CD4-positive, alpha-beta T cell treated with Interferon alpha-2 for 1 hour (primary cell): ENCODE results near the gene CREBBP.
A peak's percentile ranks its signal among the peaks of the same experiment; 100 is the strongest.

ENCODE experiments used
- DNase-seq, 2 donors: peaks; one replicate each; pipeline ENCODE4 v3.0.0-alpha.2; 2020 to 2022

CREBBP gene

DNA sequence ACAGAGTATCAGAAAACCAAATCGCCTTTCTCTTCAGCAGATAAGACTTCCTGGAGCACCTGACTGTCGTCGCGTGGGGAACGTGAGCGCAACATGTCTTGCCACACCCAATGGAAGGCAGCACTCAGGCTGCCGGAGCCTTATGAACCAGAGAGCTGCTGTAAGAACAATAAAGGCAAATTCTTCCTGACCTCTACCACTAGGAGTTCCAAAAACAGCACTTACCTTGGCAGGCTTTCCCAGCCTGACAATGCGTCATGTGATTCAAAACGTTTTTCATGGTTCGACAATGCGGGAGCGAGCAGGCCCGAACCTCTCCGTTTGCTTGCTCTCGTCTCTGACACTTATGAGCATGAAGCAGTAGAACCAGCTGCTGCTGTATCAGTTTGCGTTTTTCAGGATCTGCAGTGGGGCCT lies 87.3 kb downstream of the CREBBP start:
- DNase-seq: no peak

DNA sequence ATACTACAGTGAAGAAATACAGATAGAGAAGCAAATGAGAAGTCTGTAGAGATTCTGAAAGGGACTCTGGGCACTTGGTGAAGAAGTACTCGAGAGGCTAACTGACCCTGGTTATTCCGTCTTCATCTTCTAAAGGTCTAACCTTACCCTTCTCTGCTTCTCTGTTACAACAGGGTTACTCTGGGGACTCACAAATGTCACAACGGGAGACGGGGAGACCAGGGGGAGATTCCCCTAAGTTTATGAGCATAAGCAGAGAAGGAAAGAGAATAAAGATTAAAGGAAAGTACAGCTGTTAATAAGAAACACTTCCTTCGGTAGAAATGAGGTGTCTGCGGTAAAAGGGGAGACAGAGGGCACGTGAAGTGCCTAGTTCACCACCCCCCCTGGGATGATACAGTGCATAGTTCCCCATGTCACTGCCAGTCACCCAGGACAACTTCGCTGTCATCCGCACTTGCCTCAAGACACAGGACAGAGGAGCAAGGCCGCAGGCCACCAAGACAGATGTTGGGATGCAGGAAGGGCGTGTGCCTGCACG lies 88.0 kb downstream of the CREBBP start:
- no peak for DNase-seq

DNA sequence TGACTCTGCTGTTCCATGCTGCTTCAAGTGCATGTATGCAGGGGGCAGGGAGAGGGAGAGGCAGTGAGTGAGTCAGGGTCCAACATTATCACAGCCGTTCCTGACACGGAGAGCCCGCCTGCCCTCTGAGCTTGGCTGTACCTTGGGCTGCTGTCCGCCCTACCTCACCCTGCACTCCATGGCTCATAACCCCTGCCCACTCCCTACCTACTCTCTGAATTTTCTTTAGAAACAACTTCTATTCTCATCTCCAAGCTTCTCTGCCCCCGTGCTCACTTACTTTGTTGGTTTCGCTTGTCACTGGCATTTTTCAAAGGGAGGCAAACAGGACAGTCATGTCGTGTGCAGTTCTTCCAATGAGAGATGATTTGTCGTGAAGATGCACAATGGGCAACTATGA lies 88.8 kb downstream of the CREBBP start:
- no peak for DNase-seq

DNA sequence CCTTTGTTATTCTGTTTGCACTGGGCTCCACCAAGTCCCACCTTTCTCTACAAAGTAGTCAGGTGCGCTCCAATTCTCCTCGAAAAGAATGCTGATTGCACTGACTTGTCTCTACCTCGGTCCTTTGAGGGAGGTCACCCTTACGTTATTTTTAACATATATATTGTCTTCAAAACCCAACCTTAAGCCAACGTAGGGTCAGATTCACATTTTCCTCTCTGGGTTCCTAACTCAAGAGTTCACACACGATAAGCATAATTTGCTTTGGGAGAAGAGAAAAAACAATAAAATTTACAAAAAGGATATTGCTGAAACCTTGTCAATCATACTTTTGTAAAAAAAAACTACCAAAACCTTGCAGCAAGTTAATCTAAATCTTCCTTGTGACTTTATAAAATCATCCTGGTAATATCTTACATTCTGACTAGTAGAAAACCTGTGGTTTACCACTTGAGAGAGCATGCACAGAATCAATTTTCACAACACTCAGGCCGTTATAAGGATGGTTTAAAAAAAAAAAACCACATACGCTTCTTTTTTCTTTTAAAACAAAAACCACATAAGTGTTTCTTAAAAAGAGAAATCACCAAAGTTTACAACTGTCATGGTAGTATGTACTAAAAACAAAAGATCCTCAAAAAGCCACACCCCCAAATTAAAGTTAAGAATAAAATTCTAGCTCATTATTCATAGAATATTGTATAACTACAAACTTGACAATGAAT lies 91.0 kb downstream of the CREBBP start:
- peak in 1 of 2 donors; percentile 55 for DNase-seq

DNA sequence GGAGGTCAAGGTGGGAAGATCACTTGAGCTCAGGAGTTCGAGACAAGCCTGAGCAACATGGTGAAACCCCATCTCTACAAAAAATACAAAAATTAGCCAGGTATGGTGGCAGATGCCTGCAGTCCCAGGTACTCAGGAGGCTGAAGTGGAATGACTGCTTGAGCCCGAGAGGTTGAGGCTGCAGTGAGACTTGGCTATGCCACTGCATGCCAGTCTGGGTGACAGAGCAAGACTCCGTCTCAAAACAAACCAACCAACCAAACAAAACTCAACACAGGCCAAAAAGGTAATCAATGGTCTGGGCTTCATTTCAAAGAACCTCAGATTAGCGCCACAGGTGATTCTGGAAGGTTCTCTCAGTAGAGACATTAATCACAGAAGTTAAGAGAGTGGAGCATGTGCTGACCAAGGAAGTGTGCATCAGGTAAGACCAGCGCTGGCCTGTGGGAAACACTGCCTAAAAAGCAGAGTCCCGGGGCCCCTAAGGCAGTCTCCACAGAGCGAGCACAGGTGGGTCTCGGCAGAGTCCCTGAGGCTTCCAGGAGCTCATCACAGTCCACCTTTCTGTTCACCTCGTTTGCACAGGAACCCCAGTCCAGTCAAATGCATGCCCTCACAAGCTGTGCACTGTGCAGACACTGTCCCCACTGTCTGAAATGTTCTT lies 91.7 kb downstream of the CREBBP start:
- DNase-seq: no peak

DNA sequence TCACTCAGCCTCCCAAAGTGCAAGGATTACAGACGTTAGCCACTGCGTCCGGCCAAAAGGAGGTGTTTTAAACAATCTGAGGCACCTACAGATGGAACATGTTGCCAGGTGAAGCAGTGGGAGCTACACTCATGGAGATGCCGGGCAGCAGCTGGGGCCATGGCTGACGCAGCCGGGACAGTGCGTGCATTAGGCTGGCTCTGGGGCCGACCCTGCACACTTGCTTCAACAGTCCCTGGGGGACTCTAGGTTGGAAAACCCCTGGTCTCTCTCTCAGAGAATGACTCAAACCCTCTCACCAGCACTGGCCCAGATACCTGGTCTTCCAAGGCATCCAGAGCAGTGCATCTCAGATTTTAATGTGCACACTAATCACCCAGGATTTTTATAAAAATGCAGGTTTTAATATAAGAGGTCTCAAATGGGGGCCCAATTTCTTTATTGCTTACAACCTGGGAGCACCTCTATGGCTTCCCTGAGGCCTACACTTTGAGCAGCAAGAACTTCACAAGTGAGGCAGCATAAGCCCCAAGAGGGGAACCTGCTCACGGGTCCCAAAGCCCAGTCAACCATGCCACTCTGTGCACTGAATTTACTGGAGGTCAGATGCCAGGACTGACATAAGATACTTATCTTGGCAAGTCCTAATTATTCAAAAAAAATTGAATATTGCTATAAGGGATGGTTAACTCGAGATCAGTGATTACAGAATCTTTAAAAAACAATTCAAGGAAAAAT lies 92.4 kb downstream of the CREBBP start:
- no peak for DNase-seq

DNA sequence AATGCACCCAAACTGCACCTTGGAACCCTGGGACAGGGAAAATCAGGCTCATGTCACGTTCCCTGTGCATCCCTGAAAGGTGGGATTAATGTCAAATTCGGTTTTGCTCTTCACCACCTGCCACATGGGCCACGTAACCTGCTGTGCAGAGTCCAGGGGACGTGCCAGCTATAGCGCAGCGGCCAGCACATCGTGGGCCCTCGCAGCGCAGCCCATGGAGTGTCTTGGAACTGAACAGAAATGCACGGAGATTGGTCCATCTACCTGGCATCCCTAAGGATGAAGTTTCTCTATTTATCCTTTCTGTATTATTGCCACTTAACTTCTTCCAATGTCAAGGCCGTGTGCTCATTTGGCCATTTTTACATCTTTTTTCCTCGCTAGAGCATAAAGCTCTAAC lies 95.1 kb downstream of the CREBBP start:
- DNase-seq: no peak

DNA sequence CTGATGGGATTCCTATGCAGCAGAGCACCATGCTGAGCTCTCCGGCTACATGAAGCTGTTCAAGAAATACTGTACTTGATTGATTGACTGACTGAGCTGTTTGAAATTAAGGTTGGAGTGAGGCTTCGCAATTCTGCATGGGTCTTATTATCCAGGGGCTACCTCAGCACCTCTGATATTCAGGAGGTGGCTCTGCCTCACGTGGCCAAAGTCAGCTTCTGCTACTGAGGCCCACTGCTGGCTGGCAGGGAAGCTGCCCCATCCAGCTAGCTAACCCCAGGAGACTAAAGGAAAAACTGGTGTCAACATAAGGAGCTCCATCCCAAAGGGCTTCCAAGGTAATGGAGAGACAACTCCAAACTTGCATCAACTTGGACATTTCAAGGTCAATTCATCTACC lies 97.0 kb downstream of the CREBBP start:
- DNase-seq: no peak

DNA sequence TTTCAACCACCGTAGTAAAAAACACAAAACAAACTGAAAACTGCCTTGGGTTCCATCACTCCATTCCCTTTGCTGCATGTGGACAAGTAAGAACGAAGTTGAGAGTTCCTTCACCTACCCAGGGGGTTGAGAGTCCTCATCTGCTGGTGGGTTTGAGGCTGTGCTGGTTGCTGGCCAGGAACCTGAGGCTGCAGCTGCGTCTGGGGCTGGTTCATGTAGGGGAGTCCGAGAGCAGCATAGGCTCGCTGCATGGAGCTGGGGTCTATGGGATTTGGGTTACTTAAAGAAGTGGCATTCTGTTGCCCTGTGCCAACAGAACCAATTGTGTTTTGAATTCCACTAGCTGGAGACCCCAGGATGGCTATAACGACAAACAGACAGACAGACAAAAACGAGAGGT lies 97.9 kb downstream of the CREBBP start:
- DNase-seq: no peak

DNA sequence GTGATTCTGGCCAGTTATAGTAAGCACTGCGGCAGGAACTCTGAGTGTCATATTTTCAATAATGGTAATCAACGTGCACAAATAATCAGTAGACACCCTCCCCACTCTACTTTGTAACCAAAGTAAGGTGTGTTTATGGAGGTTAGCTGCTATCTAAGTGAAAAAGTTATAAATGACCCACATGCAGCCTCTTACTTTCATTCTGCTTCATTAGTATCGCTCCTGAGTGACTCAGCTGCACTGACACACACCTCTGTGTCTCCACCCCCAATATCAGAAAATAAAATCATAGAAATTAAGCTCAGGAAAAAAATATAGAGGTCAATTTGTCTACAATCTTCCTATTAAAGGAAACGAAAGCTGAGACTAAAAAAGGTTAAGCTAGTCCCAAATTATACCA lies 99.1 kb downstream of the CREBBP start:
- no peak for DNase-seq

DNA sequence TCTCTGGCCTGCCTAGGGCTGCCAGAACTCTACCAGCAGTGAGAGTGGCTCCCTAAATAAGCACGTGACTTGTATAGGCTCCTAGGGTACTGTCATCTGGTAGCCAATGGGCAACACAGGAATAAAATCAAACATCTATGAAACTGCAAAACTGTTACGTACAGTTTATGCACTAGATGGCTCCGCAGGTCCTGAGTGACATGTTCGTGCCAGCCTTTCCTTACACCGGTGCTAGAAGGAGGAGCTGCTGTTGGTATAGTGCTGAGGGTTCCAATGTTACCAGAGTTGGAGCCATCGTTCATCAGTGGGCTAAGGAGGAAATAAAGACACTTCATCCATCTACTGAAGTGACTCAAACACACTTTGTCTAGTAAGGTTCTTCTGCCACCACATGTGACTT lies 99.9 kb downstream of the CREBBP start:
- peak; percentile 11 to 30 for DNase-seq

DNA sequence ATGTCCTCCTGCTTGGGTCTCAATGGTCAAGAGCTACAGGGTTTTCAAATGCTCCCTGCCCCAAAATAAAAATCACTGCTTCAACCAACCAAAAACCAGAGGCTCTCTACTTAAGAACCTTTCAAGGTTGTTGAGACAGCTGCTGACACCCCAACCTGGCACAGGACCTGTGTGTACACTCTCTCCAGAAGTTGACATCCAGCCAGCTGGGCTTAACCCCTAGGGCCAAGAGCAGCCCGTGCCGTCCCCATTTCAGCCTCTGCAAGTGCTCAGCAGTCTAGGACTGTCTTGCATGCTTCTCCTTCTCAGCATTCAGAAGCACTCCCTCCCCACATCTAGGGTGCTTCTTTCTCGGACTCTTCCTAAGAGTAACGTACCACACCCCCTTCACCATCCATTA lies 104.2 kb downstream of the CREBBP start:
- no peak for DNase-seq

DNA sequence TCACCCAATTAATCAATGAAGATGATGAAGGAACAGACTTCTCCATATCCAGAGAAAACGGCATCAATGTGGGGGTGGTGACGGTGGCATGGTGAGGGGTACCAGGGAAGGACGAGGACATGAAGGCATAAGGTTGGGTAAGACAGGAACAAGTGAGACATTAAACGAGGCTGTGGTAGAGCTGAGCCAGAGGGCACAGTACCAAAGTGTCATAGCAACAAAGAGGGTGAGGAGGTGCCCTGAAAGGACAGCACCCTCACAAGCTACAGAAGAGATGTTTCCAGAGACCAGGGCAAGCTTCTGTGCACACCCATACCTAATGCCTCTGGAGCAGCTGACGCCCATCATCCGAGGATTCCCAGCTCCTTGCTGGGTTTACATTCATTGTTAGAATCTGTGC lies 105.7 kb downstream of the CREBBP start:
- DNase-seq: no peak

DNA sequence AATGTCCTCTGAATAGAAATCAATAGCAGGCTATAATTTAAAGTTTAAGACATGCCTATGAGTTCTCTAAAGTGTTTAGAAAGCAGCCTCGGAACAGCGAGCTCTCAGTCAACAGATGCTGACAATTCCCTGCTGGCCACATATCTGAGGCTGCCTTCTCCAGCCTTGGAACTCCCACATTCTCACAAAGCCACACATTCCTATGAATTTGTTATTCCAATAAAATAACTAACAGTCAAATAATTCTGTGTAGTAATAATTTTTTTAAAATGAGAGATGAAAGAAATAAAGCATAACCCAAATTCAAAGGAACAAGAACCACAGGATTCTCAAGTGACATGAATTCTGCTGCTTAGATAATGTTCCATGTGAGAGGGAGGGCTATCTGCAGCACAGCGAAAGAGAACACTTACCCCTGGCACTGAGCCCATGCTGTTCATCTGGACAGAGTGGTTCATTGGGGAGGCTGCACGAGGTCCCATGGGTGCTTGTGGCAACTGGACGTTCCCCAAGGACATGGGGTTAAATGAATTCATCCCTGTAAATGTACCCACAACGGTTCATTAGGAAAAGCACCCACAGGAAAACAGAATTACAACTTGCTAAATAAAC lies 106.3 kb downstream of the CREBBP start:
- no peak for DNase-seq

DNA sequence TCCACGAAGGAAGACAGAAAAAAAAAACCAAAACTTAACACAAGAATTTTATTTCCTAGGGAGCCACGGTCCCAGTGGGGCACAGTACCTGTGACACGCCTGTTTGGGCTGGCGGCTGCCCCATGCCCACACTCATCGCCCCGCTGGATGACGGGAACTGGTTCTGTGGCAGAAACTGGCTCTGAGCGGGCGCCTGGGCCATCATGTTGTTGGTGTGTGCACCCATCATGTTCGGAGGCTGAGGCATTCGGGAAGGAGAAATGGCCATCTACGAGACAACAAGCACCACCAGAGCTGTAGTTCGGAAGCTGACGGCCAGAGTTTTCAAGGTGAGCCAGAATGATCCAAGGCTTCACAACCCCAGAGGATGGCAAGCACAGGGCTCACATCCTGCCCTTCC lies 106.8 kb downstream of the CREBBP start:
- DNase-seq: no peak

DNA sequence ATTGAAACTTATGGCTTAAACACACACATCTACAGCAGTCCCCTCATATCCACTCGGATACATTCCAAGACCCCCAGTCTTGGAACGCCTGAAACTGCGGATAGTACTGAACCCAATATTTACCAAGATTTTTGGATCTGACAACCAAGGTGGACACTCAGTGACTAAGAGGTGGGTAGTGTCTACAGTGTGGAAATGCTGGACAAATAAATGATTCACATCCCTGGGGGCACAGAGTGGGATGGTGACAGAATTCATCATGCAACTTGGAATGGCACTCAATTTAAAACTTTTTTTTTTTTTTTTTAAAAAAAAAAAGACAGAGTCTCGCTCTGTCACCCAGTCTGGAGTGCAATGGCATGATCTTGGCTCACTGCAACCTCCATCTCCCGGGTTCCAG lies 109.0 kb downstream of the CREBBP start:
- DNase-seq: no peak

DNA sequence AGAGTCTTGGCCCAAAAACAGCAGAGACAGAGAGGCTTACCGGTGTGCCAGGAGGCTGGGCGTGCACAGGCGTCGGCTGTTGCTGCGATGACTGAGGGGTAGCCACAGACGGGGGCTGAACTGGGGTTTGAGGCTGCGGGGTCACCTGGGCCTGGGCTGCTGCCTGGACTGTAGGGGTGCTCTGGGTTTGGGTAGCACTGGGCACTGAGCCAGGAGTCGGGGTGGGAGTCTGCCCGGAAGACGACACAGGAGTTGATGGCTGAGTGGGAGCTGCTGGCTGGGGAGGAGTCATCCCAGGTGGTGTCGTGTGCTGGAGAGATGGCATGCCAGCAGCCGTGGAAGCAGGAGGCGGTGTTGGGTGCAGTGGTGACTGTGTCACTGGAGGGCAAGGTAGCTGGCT lies 110.0 kb downstream of the CREBBP start:
- DNase-seq: no peak

DNA sequence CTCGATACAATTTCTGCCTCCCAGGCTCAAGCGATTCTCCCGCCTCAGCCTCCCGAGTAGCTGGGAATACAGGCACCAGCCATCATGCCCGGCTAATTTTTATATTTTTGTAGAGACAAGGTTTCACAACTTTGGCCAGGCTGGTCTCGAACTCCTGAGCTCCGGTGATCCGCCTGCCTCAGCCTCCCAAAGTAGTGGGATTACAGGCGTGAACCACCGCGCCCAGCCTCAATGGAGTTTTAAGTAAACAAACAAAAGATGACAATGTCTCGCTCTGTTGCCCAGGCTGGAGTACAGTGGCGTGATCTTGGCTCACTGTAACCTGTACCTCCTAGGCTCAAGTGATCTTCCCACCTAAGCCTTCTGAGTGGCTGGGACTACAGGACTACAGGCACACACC lies 110.6 kb downstream of the CREBBP start:
- DNase-seq: no peak

DNA sequence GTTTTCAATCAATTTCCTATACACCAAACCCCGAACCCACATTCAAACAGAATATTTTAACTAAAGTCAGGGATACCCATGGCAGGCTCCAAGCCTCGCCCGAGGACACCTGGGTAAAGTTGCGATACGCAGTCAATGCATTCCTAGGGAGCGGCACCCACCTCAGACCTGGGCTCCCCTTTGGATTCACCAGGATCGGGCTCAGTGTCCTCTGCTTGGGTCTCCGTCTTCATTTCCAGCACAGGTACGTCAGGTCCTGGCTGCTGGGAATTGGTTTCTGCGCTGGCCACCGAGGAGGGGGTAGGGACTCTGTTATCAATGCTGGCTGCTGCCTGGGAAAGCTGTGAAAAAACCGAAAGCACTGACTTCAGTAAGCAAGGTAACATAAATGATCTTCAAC lies 111.5 kb downstream of the CREBBP start:
- no peak for DNase-seq

DNA sequence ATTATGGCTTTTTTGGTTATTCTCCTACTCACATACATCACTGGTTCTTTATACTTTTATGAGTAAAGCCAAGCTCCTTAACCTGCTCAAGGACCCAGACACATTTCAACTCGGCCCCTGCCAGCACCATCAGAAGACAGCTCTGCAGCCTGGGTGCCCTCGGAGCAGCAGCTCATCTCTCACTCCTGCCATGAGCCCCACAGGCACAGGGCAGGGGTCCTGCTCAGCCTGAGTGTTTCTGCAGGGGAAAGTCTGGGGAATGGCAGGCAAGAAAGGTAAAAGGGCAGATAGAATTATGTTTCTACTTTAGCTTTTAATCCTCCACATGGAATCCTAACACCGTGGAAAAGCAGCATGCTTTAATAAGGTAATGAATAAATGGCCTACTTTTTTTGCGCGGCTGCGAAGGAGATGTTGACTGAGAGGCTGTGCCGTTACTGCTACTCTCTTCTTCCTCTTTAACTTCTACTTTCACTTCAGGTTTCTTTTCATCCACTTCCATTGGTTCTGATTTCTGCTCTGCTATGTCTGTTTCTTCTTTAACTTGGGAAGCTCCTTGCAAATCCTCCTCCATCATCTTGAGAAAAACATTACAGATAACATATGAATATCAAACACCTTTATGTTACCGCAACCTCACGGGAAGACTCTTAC lies 113.1 kb downstream of the CREBBP start:
- DNase-seq: no peak

DNA sequence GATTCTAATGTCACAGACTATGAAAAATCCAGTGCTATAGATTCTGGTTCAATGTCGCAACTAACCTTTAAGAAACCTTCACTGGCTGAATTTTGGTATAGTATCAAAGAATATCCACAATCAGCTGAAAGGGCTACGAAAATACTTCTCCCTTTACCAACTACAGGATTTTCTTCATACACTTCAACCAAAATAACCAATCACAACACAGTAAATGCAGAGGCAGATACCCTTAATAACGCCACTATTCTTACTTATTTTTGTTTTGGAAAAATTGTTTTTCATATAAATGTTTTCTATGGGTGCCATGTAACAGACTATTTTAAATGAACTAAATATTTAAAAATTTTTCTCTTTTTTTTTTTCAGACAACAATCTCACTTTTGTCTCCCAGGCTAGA lies 114.3 kb downstream of the CREBBP start:
- DNase-seq: no peak

DNA sequence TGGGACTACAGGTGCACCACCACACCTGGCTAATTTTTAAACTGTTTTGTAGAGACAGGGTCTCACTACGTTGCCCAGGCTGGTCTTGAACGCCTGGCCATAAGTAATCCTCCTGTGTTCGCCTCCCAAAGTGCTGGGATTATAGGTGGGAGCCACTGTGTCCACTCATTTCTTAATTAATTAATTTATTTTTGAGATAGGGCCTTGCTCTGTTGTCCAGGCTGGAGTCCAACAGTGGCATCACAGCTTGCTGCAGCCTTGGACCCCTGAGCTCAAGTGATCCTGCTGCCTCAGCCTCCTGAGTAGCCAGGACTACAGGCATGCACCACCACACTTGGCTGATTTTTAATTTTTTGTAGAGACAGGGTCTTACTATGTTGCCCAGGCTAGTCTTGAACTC lies 116.1 kb downstream of the CREBBP start:
- no peak for DNase-seq
